GM21723 (cell line): ENCODE results near the gene RAB25.
"Not testable (repeated sequence)": the region's sequence is repeated elsewhere in the genome, so short reads cannot be mapped to it uniquely, and the experiment has no call there.

Source experiments
- ATAC-seq: cut with Tn5 transposase; IDR thresholded peaks from one replicate; pipeline ENCODE4 v1.9.1; 2021; ENCODE audit warnings: mild to moderate bottlenecking, moderate library complexity; ENCODE audit not compliant: unreplicated experiment

Gene RAB25

DNA sequence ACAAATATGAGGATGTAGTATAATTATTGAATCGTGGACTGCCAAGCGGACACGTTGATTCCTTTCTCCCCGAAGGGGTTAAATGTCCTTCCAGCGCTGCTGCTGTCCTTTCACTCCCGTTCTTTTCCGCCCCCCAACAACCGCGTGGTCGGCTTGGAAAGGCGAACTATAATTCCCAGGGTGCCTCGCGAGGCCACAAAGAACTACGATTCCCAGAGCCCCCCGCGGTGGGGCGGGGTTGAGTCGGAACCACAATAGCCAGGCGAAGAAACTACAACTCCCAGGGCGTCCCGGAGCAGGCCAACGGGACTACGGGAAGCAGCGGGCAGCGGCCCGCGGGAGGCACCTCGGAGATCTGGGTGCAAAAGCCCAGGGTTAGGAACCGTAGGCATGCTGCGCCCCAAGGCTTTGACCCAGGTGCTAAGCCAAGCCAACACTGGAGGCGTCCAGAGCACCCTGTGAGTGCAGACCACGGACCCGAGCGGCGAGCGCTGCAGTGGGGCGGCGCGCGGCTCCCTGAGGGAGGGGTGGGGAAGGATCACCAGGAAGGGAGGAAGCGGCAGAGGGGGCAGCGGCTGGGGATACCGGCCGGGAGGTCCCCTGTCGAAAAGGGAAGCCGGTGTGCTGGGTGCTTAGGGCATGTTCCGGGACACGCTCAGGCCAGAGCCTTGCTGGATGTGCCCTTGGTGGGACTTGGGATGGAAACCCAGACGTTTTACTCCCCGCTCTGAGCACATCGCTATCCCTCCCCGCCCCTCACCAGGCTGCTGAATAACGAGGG, 6.3 kb upstream of the RAB25 start, which contains the start of gene LAMTOR2:
Gene LAMTOR2, plus strand, starts transcription at position 283 of the 781 bp plus-strand sequence. Its CDS starts 108 bp downstream, at position 391.
- peak; percentile 77 for ATAC-seq

DNA sequence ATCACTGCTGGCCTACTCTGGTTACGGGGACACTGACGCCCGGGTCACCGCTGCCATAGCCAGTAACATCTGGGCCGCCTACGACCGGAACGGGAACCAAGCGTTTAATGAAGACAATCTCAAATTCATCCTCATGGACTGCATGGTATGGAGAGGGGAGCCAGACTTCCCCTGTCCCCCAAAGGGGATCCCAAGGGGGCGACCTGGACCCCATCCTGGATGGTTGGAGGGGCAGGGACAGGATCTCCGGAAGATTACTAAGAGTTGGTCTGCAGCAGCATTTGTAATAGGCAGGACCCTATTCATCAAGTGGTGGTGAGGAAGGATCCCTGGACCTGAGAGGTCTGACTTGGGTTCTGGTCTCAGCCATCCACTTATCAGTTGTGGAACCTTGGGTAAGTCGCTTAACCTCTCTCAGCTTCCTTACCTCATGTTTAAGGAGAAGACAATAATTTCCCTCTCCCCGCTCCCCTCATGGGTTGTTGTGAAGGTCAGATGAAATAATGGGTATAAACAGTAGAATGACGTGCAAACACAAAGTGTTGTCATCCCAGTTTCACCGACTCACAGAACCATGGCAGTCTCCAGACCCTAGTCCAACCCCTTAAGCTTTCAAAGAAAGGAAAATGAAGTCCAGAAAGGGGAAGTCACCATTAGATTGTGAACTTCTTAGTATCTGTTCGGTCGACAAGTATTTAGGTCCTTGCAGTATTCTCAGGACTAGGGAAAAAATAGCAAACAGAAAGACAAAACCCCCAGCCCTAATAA, 5.5 kb upstream of the RAB25 start:
- no peak for ATAC-seq

DNA sequence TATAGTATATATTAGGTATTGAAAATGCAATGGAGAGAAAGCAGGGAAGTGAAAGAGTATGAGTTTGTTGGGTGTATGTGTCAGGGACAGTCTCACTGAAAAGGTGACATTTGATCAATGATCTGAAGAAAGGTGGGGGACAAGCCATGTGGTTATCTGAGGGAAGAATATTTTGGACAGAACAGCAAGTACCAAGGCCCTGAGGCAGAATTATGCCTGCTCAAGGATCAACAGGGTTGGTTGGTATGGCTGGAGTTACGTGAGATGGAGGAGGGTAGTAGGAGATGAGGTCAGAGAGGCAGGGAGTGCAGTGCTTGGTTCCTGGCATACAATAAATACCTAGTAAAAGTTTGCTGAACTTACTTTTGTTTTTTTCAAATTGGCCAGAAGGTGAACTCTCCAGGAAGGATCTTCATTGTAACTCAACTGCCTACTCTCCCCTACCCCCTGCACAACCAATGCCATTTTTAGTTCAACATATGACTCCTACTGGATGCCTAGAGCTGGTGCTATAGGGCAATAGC, 4.6 kb upstream of the RAB25 start:
- ATAC-seq = no peak

DNA sequence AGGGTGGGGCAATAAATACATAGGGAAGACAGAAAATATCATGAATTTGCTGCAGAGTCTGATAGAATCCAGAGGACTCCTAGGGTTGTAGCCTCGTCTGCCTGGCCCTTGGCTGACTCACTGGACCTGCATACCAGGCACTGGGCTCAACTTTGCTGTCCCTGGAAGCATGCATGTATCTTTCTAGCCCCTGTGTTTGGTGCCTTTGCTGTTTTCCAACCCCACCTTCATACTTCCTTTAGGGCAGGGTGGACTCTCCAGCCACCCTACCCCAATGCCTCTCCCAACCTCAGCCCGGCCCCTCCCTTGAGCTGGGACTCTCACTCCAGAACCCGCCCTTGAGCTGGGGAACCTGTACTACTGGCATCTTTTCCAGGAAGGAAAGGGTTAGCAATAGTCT, 1.2 kb downstream of the RAB25 start:
- no peak for ATAC-seq

DNA sequence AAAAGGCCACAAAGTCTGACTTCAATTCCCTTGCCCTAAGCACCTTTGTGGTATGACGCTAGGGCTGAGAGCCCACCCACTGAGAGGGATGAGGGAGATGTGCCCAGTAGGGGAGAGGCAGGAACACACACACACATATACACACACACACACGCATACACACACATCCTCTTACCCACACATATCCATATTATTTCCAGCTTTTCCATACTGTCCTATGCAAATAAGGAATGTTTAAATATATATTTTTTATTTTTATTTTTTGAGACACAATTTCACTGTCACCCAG, 3.0 kb downstream of the RAB25 start:
- ATAC-seq = no peak

DNA sequence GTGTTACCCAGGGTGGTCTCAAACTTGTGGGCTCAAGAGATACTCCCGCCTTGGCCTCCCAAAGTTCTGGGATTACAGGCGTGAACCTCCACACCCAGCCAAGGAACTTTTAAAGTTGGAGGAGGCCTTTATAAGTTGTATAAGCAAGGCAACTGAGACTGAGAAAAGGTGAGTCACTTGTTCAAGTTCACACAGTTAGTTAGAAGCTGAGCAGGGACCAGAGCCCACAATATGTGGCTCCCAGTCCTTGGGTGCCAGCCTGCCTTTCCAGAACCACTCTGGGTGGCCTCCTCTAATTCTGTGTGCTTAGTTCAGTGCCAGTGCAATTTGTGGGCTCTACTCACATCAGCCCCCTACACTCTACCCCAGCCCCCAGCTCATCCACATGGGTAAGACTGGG, 3.7 kb downstream of the RAB25 start:
- no peak for ATAC-seq

DNA sequence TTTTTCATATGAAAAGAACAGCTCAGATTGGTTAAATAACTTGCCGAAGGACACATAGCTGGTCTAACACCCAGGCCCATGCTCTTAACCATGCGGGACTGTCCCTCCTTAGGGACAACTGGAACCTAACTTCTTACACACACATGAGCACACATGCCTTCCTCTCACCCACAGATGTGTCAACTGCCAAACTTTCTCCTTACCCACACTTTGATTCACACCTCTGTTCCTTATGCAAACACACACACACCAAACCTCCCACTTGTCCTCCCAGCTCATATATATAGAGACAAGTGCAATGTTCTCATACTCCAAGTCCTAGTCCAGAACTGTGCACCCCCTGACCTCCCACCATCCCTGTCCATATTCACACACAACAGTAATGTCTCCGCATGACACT, 4.3 kb downstream of the RAB25 start:
- ATAC-seq = no peak

DNA sequence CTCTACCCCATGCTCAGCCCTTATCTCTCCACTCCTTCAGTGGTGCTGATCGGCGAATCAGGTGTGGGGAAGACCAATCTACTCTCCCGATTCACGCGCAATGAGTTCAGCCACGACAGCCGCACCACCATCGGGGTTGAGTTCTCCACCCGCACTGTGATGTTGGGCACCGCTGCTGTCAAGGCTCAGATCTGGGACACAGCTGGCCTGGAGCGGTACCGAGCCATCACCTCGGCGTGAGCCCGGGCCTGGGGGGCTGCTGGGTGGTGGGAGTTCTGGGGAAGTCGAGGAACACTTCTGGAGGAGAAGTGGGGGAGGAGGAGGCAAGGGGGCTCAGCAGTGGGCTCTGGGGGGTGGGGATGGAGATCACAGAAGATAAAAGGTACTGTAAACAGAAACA, 4.9 kb downstream of the RAB25 start:
- ATAC-seq = no peak

DNA sequence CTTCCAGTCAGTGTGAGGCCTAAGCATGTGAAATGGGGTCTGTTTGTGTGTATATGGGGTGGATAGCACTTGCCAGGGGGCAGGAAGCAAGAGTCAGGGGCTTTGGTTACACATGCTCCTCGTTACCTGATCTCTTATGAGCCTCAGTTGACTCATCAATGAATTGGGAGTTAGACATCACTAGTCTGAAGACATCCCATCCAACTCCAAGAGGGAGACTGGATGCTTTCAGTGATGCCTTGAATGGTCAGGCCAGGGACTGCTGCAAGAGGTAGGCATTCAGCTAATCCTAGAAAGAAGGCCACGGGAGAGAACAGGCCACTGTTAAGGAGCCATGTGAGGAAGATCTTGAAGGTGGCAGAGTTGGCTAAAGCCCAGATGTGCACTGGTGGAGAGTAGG, 6.3 kb downstream of the RAB25 start:
- ATAC-seq = no peak

DNA sequence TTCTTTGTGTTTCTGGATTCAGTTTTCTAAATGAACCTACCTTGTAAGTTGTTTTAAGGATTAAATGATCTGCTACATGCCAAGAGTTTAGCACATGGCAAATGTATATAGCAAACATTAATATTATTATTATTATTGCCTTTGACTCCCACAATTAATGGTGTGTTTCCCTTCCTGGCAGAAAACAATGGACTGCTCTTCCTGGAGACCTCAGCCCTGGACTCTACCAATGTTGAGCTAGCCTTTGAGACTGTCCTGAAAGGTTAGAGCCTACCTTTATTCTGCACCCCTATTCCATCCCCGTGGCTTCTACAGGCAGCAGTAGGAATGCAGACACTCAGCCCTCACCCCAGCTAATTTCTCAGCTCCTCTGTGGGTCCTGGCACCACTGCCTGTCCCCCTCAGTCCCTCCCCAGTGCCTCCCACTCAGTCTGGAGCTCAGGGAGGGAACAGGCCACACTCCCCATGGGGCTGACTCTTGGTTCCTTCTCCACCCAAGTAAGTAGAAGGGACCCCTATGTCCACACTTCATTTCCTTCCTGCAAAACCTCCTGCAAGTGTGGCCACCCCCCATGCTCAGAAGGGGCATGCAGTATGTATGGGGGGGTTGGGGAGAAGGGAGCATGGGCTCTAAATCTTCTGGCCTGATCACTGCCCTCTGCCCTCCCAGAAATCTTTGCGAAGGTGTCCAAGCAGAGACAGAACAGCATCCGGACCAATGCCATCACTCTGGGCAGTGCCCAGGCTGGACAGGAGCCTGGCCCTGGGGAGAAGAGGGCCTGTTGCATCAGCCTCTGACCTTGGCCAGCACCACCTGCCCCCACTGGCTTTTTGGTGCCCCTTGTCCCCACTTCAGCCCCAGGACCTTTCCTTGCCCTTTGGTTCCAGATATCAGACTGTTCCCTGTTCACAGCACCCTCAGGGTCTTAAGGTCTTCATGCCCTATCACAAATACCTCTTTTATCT, 8.8 kb downstream of the RAB25 start:
- ATAC-seq = no peak

DNA sequence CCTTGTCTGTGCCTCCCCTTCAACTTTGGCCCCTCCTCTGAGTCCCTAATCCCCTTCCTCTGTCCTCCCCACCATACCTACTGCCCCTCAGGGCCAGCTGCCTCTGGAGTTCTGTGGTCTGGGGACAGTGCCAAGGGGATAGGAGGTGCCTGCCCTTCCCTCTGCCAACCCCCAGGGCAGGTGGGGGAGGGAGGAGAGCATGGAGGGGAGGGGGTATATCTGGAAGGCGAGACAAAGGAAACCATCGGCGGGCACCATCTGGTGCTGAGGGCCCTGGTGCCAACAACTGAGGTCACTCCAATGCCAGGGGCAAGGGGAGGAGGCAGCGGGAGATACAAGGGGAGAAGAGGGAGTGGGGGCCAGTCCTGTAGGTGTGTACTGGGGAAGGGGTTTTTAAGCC, 9.6 kb downstream of the RAB25 start:
- no peak for ATAC-seq

DNA sequence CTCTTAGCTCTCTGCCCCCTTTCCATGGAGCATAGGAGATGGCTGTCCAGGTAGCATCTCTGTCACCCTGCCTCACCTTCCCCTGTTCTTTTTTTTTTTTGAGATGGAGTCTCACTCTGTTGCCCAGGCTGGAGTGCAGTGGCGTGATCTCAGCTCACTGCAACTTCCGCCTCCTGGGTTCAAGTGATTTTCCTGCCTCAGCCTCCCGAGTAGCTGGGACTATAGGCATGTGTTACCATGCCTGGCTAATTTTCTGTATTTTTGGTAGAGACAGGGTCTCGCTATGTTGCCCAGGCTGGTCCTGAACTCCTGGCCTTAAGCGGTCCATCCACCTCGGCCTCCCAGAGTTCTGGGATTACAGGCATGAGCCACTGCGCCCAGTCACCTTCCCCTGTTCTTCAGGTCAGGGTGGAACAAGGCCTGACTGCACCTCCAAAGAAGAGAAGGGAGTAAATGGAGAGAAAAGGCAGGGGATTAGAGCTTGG, 10.4 kb downstream of the RAB25 start:
- not testable (repeated sequence) for ATAC-seq

DNA sequence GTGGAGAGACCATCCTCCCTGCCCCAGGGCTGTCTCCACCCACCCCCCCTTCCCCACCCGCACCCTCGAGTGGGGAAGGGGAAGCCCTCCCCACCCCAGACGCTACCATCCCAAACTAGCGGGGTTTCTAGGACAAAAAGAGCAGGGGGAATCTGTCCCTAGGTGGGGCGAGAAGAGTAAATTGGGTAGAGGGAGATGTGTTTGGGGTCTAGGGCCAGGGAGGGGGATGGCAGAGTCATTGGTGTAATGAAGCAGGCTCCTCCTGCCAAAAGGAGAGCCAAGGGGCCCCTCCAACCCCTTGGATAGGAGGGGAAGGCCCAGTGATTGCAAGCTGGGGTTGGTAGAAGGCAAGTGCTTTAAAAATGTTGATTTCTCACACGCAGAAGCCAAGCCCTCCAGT, 11.3 kb downstream of the RAB25 start:
- ATAC-seq = no peak

DNA sequence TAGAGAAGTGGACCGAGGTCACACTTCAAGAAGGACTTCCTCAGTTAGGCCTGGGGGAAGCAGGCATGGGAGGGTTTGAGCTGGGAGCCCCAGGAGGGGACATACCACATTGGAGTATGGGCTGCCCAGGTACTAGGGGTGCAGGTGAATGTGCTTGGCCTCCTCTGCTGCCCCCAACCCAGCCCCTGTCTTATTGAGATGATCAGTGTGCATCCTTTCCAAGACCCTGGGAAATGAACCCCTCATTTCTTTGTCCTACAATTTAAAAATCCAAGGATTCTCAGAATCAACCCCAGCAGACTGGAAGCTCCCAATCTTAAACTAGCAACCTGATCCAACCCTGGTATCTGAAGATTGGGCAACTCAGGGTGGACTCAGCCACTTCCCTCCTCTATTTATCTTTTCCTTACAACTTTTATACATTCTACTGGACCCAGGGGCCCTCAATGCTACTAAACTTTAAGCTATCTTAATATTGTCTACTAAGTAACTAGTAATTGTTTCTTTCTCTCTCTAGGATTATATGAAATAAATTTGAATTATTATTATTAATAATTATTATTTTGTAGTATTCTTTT, 12.2 kb downstream of the RAB25 start:
- no peak for ATAC-seq

DNA sequence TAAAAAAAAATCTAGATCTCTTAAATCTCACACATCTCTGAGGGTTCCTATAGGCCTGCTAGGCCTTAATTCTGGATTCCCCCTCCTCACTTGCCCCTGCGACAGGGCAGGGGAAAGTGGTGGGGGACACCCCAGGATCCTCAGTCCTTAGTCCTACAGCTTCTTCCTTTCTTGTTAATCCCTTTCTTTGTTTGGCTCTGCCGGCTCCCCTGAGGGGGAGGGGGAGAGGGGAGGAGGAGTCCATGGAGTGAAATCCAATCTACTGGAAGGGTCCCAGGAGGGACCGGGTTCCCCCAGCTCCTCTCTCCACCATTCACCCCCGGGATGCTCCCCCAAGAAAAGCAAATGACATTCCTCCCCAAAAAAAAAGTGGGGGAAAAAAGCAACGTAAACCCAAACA, 12.8 kb downstream of the RAB25 start:
- no peak for ATAC-seq

DNA sequence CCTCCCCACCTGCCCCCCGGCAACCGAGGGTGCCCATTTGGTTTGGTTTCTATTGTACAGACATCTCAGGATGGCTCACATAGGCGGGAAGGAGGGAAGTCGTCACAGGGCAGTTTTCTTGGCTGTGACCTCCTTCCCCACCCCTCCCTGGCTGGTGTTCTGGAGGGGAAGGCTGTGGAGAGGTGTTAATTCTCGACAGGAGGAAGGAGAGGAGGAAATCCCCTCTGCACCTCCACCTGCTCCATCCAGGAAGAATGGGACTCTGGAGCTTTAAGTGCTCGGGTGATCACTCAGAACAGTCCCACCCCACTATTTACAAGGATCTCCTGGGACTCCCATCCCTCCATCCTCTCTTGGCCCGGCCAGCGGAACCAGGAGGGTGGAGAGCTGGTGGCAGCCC, 13.7 kb downstream of the RAB25 start:
- no peak for ATAC-seq

DNA sequence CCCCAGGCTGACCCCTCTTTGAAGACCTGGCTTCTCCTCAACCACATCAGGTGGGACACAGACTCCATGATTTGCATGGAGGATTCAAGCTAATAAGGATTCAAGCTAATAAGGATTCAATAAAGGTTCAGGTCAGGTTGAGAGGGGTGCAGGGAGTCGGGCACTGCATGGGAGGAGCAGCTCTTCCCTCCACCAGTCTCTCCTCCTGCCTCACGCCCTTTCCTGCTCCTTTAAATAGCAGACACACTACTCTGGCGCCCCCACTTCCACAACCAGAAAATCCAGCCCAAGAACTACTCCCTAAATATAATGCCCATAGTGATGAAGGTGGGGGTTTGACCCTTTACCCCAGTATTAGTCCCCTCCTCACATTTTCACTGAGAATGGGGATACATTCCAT, 14.2 kb downstream of the RAB25 start:
- no peak for ATAC-seq

DNA sequence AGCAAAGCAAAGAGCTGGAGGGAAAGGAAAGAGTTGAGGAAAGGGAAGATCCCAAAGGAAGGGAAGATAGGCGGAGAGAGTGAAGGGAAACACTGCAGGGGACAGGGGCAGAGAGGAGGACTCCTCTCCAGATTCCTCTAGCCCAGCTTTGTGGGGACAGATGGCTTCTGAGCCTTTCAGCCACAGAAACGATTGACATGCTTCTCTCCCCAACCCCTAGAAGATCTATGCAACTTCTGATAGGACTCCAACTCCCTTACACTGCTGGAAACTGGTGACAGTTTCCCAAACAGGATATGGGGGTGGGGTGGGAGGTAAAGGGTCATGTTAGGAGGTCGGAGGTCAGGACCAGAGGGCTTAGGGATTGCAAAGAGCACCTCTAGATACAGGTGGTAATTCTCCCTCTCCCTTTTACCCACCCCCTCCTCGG, 14.8 kb downstream of the RAB25 start:
- ATAC-seq = no peak

DNA sequence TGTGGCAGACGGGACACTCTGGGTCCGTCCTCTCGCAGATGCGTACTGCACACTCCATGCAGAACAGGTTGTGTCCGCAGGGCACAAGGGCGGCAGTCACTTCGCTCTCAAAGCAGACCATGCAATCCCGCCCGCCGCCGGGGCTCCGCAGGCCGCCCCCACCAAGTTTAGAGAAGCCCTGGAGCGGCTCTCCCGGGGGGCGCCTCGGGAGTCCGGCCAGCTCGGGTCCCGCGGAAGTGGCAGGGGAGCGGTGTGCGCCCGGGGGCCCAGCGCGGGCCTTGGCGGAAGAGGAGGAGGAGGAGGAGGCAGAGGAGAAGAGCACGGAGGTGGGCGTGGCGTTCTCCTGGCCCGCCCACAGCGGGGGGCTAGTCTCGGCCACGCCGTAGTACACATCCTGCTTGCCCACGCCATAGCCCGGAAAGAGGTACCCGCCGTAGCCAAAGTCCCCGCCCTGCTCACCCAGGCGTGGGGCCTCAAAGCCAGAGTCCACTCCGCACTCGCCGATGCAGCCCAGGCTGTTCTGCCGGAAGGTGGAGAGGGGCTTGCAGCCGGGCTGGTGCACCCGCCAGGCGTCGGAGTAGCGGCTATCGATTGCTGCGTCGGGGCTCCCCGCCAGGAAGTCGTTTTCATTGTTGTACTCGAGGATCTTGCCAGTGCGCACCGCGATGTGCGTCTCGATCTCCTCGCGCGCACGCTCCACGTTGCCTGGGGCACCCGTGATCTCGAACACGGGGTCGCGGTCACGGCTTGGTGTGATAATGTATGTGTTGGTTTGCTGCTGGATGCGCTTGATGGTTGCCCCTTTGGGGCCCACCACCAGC, 15.9 kb downstream of the RAB25 start:
- peak; percentile 73 for ATAC-seq

DNA sequence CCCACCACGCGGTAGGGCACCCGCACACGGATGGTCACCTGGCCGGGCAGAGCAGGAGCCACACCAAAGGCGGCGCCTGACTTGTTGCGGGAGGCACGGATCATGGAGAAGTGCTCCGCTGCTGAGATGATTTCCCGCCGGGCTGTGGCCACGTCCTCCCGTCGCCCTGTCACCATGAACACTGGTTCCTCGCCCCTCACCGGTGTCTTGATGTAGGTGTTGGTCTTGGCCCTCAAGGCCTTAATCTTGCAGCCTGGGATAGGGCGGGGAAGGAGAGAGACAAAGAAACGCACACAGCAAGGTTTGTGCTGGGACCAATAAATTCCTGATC, 16.4 kb downstream of the RAB25 start:
- no peak for ATAC-seq
